ENCODE data around the gene ITGA2B.
A peak's percentile ranks its signal among the peaks of the same experiment; 100 is the strongest.

ITGA2B gene

GRCh38 chr17:44390250-44390870 lies 911 bp upstream of the ITGA2B start:
- Histone ChIP-seq H3K27ac (ENCODE audit: low read depth in 2 of 2, low read length in 2 of 2) (no peak overlapping the region), H3K9me3 (ENCODE audit: control insufficient read depth in 2 of 2, low read length in 2 of 2) (no peaks in the 10 kb centered on the region), H3K27me3 (ENCODE audit: control insufficient read depth in 2 of 2, insufficient read depth in 2 of 2, low read length in 2 of 2) (peaks cover 0 to 5% of the 10 kb centered on the region in 2 donors), H3K9ac (ENCODE audit: low read depth in 1 of 2, low read length in 2 of 2) (no peak overlapping the region), H3K36me3 (ENCODE audit: control insufficient read depth in 2 of 2, insufficient read depth in 2 of 2, low read length in 2 of 2) (no peaks in the 10 kb centered on the region), H3K4me3 (ENCODE audit: low read length in 2 of 2) (no peak overlapping the region), H3K4me1 (ENCODE audit: control insufficient read depth in 2 of 2, insufficient read depth in 2 of 2, low read length in 2 of 2) (peaks cover 6 to 7% of the 10 kb centered on the region in 2 donors)

GRCh38 chr17:44389723-44390202 lies 314 bp upstream of the ITGA2B start:
- no peak overlapping the region for H3K27ac ChIP-seq (ENCODE audit: low read depth in 2 of 2, low read length in 2 of 2)
- H3K4me1 ChIP-seq (ENCODE audit: control insufficient read depth in 2 of 2, insufficient read depth in 2 of 2, low read length in 2 of 2), result peaks cover 7 to 9% of the 10 kb centered on the region in 2 donors
- no peaks in the 10 kb centered on the region for H3K36me3 ChIP-seq (ENCODE audit: control insufficient read depth in 2 of 2, insufficient read depth in 2 of 2, low read length in 2 of 2)
- H3K27me3 ChIP-seq (ENCODE audit: control insufficient read depth in 2 of 2, insufficient read depth in 2 of 2, low read length in 2 of 2), result peaks cover 0 to 9% of the 10 kb centered on the region in 2 donors
- H3K9ac ChIP-seq (ENCODE audit: low read depth in 1 of 2, low read length in 2 of 2), result no peak overlapping the region
- H3K4me3 ChIP-seq (ENCODE audit: low read length in 2 of 2), result no peak overlapping the region
- H3K9me3 ChIP-seq (ENCODE audit: control insufficient read depth in 2 of 2, low read length in 2 of 2), result no peaks in the 10 kb centered on the region

GRCh38 chr17:44387804-44388203 lies 1.6 kb downstream of the ITGA2B start:
- Histone ChIP-seq H3K36me3 (ENCODE audit: control insufficient read depth in 2 of 2, insufficient read depth in 2 of 2, low read length in 2 of 2) (no peaks in the 10 kb centered on the region), H3K27ac (ENCODE audit: low read depth in 2 of 2, low read length in 2 of 2) (no peak overlapping the region), H3K9me3 (ENCODE audit: control insufficient read depth in 2 of 2, low read length in 2 of 2) (no peaks in the 10 kb centered on the region), H3K9ac (ENCODE audit: low read depth in 1 of 2, low read length in 2 of 2) (no peak overlapping the region), H3K4me3 (ENCODE audit: low read length in 2 of 2) (no peak overlapping the region), H3K4me1 (ENCODE audit: control insufficient read depth in 2 of 2, insufficient read depth in 2 of 2, low read length in 2 of 2) (peaks cover 7 to 10% of the 10 kb centered on the region in 2 donors), H3K27me3 (ENCODE audit: control insufficient read depth in 2 of 2, insufficient read depth in 2 of 2, low read length in 2 of 2) (peaks cover 4 to 16% of the 10 kb centered on the region in 2 donors)

- Histone ChIP-seq H3K9me3 (ENCODE audit: control insufficient read depth in 2 of 2, low read length in 2 of 2) (no peaks in the 10 kb centered on the region), H3K4me1 (ENCODE audit: control insufficient read depth in 2 of 2, insufficient read depth in 2 of 2, low read length in 2 of 2) (peaks cover 7 to 10% of the 10 kb centered on the region in 2 donors), H3K36me3 (ENCODE audit: control insufficient read depth in 2 of 2, insufficient read depth in 2 of 2, low read length in 2 of 2) (no peaks in the 10 kb centered on the region), H3K4me3 (ENCODE audit: low read length in 2 of 2) (no peak overlapping the region), H3K9ac (ENCODE audit: low read depth in 1 of 2, low read length in 2 of 2) (no peak overlapping the region), H3K27me3 (ENCODE audit: control insufficient read depth in 2 of 2, insufficient read depth in 2 of 2, low read length in 2 of 2) (peaks cover 4 to 16% of the 10 kb centered on the region in 2 donors), H3K27ac (ENCODE audit: low read depth in 2 of 2, low read length in 2 of 2) (no peak overlapping the region)
Observed at GRCh38 chr17:44386182-44386525, 3.3 kb downstream of the ITGA2B start.

GRCh38 chr17:44385287-44386181 lies 3.9 kb downstream of the ITGA2B start:
- no peaks in the 10 kb centered on the region for H3K36me3 ChIP-seq (ENCODE audit: control insufficient read depth in 2 of 2, insufficient read depth in 2 of 2, low read length in 2 of 2)
- H3K9me3 ChIP-seq (ENCODE audit: control insufficient read depth in 2 of 2, low read length in 2 of 2), result no peaks in the 10 kb centered on the region
- peak overlapping the region; percentile 57 to 59 for H3K4me3 ChIP-seq (ENCODE audit: low read length in 2 of 2)
- H3K27ac ChIP-seq (ENCODE audit: low read depth in 2 of 2, low read length in 2 of 2), result no peak overlapping the region
- H3K27me3 ChIP-seq (ENCODE audit: control insufficient read depth in 2 of 2, insufficient read depth in 2 of 2, low read length in 2 of 2), result peaks cover 4 to 16% of the 10 kb centered on the region in 2 donors
- peaks cover 7 to 10% of the 10 kb centered on the region in 2 donors for H3K4me1 ChIP-seq (ENCODE audit: control insufficient read depth in 2 of 2, insufficient read depth in 2 of 2, low read length in 2 of 2)
- H3K9ac ChIP-seq (ENCODE audit: low read depth in 1 of 2, low read length in 2 of 2), result peak overlapping the region; percentile 24 to 56

- peak overlapping the region; percentile 57 to 59 for H3K4me3 ChIP-seq (ENCODE audit: low read length in 2 of 2)
- peaks cover 7 to 10% of the 10 kb centered on the region in 2 donors for H3K4me1 ChIP-seq (ENCODE audit: control insufficient read depth in 2 of 2, insufficient read depth in 2 of 2, low read length in 2 of 2)
- H3K27me3 ChIP-seq (ENCODE audit: control insufficient read depth in 2 of 2, insufficient read depth in 2 of 2, low read length in 2 of 2), result peaks cover 4 to 16% of the 10 kb centered on the region in 2 donors
- H3K9ac ChIP-seq (ENCODE audit: low read depth in 1 of 2, low read length in 2 of 2), result peak overlapping the region; percentile 24 to 37
- H3K27ac ChIP-seq (ENCODE audit: low read depth in 2 of 2, low read length in 2 of 2), result no peak overlapping the region
- H3K36me3 ChIP-seq (ENCODE audit: control insufficient read depth in 2 of 2, insufficient read depth in 2 of 2, low read length in 2 of 2), result no peaks in the 10 kb centered on the region
- no peaks in the 10 kb centered on the region for H3K9me3 ChIP-seq (ENCODE audit: control insufficient read depth in 2 of 2, low read length in 2 of 2)
Observed at GRCh38 chr17:44384823-44385286, 4.6 kb downstream of the ITGA2B start.

GRCh38 chr17:44384281-44384822 lies 5.1 kb downstream of the ITGA2B start:
- Histone ChIP-seq H3K27me3 (ENCODE audit: control insufficient read depth in 2 of 2, insufficient read depth in 2 of 2, low read length in 2 of 2) (peaks cover 4 to 16% of the 10 kb centered on the region in 2 donors), H3K9ac (ENCODE audit: low read depth in 1 of 2, low read length in 2 of 2) (no peak overlapping the region), H3K9me3 (ENCODE audit: control insufficient read depth in 2 of 2, low read length in 2 of 2) (no peaks in the 10 kb centered on the region), H3K4me1 (ENCODE audit: control insufficient read depth in 2 of 2, insufficient read depth in 2 of 2, low read length in 2 of 2) (peaks cover 7 to 10% of the 10 kb centered on the region in 2 donors), H3K27ac (ENCODE audit: low read depth in 2 of 2, low read length in 2 of 2) (no peak overlapping the region), H3K4me3 (ENCODE audit: low read length in 2 of 2) (peak overlapping the region in 1 of 2 donors; percentile 57), H3K36me3 (ENCODE audit: control insufficient read depth in 2 of 2, insufficient read depth in 2 of 2, low read length in 2 of 2) (no peaks in the 10 kb centered on the region)

- H3K27me3 ChIP-seq (ENCODE audit: control insufficient read depth in 2 of 2, insufficient read depth in 2 of 2, low read length in 2 of 2), result peaks cover 4 to 16% of the 10 kb centered on the region in 2 donors
Observed at GRCh38 chr17:44383861-44384260, 5.6 kb downstream of the ITGA2B start.

GRCh38 chr17:44383363-44383762 lies 6.1 kb downstream of the ITGA2B start:
- Histone ChIP-seq H3K4me3 (ENCODE audit: low read length in 2 of 2) (no peak overlapping the region), H3K27me3 (ENCODE audit: control insufficient read depth in 2 of 2, insufficient read depth in 2 of 2, low read length in 2 of 2) (peaks cover 4 to 16% of the 10 kb centered on the region in 2 donors), H3K4me1 (ENCODE audit: control insufficient read depth in 2 of 2, insufficient read depth in 2 of 2, low read length in 2 of 2) (peaks cover 7 to 10% of the 10 kb centered on the region in 2 donors)

More at GRCh38 chr17:44383861-44384260, 5.6 kb downstream of the ITGA2B start:
- Histone ChIP-seq H3K4me1 (ENCODE audit: control insufficient read depth in 2 of 2, insufficient read depth in 2 of 2, low read length in 2 of 2) (peaks cover 7 to 10% of the 10 kb centered on the region in 2 donors), H3K9ac (ENCODE audit: low read depth in 1 of 2, low read length in 2 of 2) (no peak overlapping the region), H3K4me3 (ENCODE audit: low read length in 2 of 2) (no peak overlapping the region), H3K9me3 (ENCODE audit: control insufficient read depth in 2 of 2, low read length in 2 of 2) (no peaks in the 10 kb centered on the region), H3K36me3 (ENCODE audit: control insufficient read depth in 2 of 2, insufficient read depth in 2 of 2, low read length in 2 of 2) (no peaks in the 10 kb centered on the region), H3K27ac (ENCODE audit: low read depth in 2 of 2, low read length in 2 of 2) (no peak overlapping the region)

GRCh38 chr17:44382917-44383316 lies 6.5 kb downstream of the ITGA2B start:
- Histone ChIP-seq H3K4me3 (ENCODE audit: low read length in 2 of 2) (no peak overlapping the region), H3K9me3 (ENCODE audit: control insufficient read depth in 2 of 2, low read length in 2 of 2) (no peaks in the 10 kb centered on the region), H3K27ac (ENCODE audit: low read depth in 2 of 2, low read length in 2 of 2) (no peak overlapping the region), H3K27me3 (ENCODE audit: control insufficient read depth in 2 of 2, insufficient read depth in 2 of 2, low read length in 2 of 2) (peaks cover 4 to 16% of the 10 kb centered on the region in 2 donors), H3K9ac (ENCODE audit: low read depth in 1 of 2, low read length in 2 of 2) (no peak overlapping the region), H3K36me3 (ENCODE audit: control insufficient read depth in 2 of 2, insufficient read depth in 2 of 2, low read length in 2 of 2) (no peaks in the 10 kb centered on the region), H3K4me1 (ENCODE audit: control insufficient read depth in 2 of 2, insufficient read depth in 2 of 2, low read length in 2 of 2) (peaks cover 7 to 10% of the 10 kb centered on the region in 2 donors)

More at GRCh38 chr17:44383363-44383762, 6.1 kb downstream of the ITGA2B start:
- Histone ChIP-seq H3K9ac (ENCODE audit: low read depth in 1 of 2, low read length in 2 of 2) (no peak overlapping the region), H3K9me3 (ENCODE audit: control insufficient read depth in 2 of 2, low read length in 2 of 2) (no peaks in the 10 kb centered on the region), H3K27ac (ENCODE audit: low read depth in 2 of 2, low read length in 2 of 2) (no peak overlapping the region), H3K36me3 (ENCODE audit: control insufficient read depth in 2 of 2, insufficient read depth in 2 of 2, low read length in 2 of 2) (no peaks in the 10 kb centered on the region)

All from mucosa of rectum (tissue), 2 donors.